Gastroesophageal sphincter (tissue), 3 donors: ENCODE measurements around the gene CECR2.

Experiments used
- CTCF ChIP-seq, 4 experiments: fragments of 200-600 bp in 2 of 4; fragments of 450-650 bp in 2 of 4; sonication (generic) in 1 of 4; IDR thresholded peaks; one replicate each; pipeline ENCODE4 v1.5.1; 2017 to 2019; ENCODE audit warnings: antibody characterized with exemption in 4 of 4, mild to moderate bottlenecking in 2 of 4, moderate library complexity in 2 of 4
- EP300 ChIP-seq: sonication (generic); formaldehyde crosslinking; IDR thresholded peaks from one replicate; pipeline ENCODE4 v1.6.1; 2017; ENCODE audit warnings: antibody characterized with exemption, mild to moderate bottlenecking
- POLR2A ChIP-seq, 2 donors: fragments of 450-650 bp; IDR thresholded peaks; one replicate each; pipeline ENCODE4 v1.6.1; 2017; ENCODE audit warnings: antibody characterized with exemption in 2 of 2, mild to moderate bottlenecking in 2 of 2, moderate library complexity in 1 of 2
- POLR2AphosphoS5 ChIP-seq: sonication (generic); formaldehyde crosslinking; IDR thresholded peaks from one replicate; pipeline ENCODE4 v1.6.1; 2017; ENCODE audit warnings: antibody characterized with exemption

GRCh38 chr22:17423616-17424015 is 54.4 kb downstream of the CECR2 start:
- TF ChIP-seq POLR2AphosphoS5 = no peak
- no peak for TF ChIP-seq CTCF (IDR thresholded peaks at IDR 0.05)
- TF ChIP-seq POLR2A (IDR thresholded peaks at IDR 0.05) = no peak
- TF ChIP-seq EP300 = no peak
